Endodermal cell (in vitro differentiated cells): ENCODE data around the gene MACROD2. TPM values are rescaled to one million over a fixed set of nuclear protein-coding genes. Genes with fewer than 3 reads are reported as not detected.

Experiments
- DNase-seq: peaks from one replicate; pipeline ENCODE4 v3.0.0-alpha.2; 2017
- H3K27ac ChIP-seq: 2 replicates; pipeline ENCODE4 v1.5.1; 2013; ENCODE audit warnings: mild to moderate bottlenecking, low read depth, low read length, moderate library complexity
- H3K27me3 ChIP-seq: 2 replicates; pipeline ENCODE4 v1.6.1; 2013; ENCODE audit warnings: mild to moderate bottlenecking, low read length, moderate library complexity; ENCODE audit not compliant: insufficient read depth, control insufficient read depth, poor library complexity, severe bottlenecking
- H3K36me3 ChIP-seq: 2 replicates; pipeline ENCODE4 v1.7.0; 2013; ENCODE audit warnings: mild to moderate bottlenecking, low read length, moderate library complexity; ENCODE audit not compliant: control insufficient read depth, insufficient read depth
- H3K4me1 ChIP-seq: one replicate; pipeline ENCODE4 v1.7.0; 2013; ENCODE audit warnings: low read length; ENCODE audit not compliant: control insufficient read depth, insufficient read depth
- H3K4me3 ChIP-seq: 2 replicates; pipeline ENCODE4 v1.5.1; 2013; ENCODE audit warnings: mild to moderate bottlenecking, low read length, moderate library complexity
- H3K9ac ChIP-seq: 2 replicates; pipeline ENCODE4 v1.6.1; 2013; ENCODE audit warnings: mild to moderate bottlenecking, low read length, moderate library complexity; ENCODE audit not compliant: poor library complexity, severe bottlenecking; ENCODE audit errors: extremely low read depth
- H3K9me3 ChIP-seq: 2 replicates; pipeline ENCODE4 v1.6.1; 2013; ENCODE audit warnings: mild to moderate bottlenecking, low read length, moderate library complexity; ENCODE audit not compliant: control insufficient read depth
- H3K27ac Mint-ChIP-seq: 2 replicates; pipeline ENCODE4 v1.8.0; 2020; ENCODE audit warnings: mixed read lengths
- H3K27me3 Mint-ChIP-seq: 2 replicates; pipeline ENCODE4 v1.8.0; 2021; ENCODE audit warnings: mild to moderate bottlenecking, mixed read lengths; ENCODE audit not compliant: insufficient read depth
- H3K36me3 Mint-ChIP-seq: 2 replicates; pipeline ENCODE4 v1.8.0; 2020; ENCODE audit warnings: low read depth, mixed read lengths
- H3K4me1 Mint-ChIP-seq: 2 replicates; pipeline ENCODE4 v1.8.0; 2020; ENCODE audit warnings: mixed read lengths
- H3K4me3 Mint-ChIP-seq: 2 replicates; pipeline ENCODE4 v1.8.0; 2020; ENCODE audit warnings: mild to moderate bottlenecking, moderate library complexity, mixed read lengths
- H3K9me3 Mint-ChIP-seq: 2 replicates; pipeline ENCODE4 v1.8.0; 2020; ENCODE audit warnings: mild to moderate bottlenecking, mixed read lengths
- CTCF ChIP-seq: fragments of 200-600 bp; sonication (generic); conservative IDR thresholded peaks from 2 replicates; pipeline ENCODE4 v1.5.0; 2021; ENCODE audit warnings: antibody characterized with exemption, mild to moderate bottlenecking
- WGBS, 2 experiments: methylation state at CpG; one replicate each; pipeline versions ENCODE4 v1.1.5 to v1.1.7; 2013; ENCODE audit warnings: missing lambda C conversion rate in 2 of 2, mixed read lengths in 1 of 2; ENCODE audit not compliant: insufficient coverage in 1 of 2, insufficient read length in 1 of 2; 5-methylcytosine and 5-hydroxymethylcytosine counted together
- total RNA-seq, 2 donors: library from RNA; stranded (reverse); fragmentation: NEBNext Ultra II Directional in 1 of 2; extraction: Animal tissue kit (Norgen Biotek cat#: 25700) in 1 of 2; gene quantifications; 2 replicates in 1 of 2; 3 replicates in 1 of 2; pipeline ENCODE4 v1.2.1, GENCODE V29; 2021

The MACROD2 gene
- total RNA-seq, 2 donors from 2014 or later = 2.3 to 4.8 TPM

GRCh38 chr20:14344746-14345145 lies 349.4 kb downstream of the MACROD2 start:
- Mint-ChIP-seq H3K27me3 (no peaks in the 10 kb centered on the region), H3K4me1 (peaks cover 40% of the 10 kb centered on the region), H3K27ac (peak overlapping the region; percentile 76), H3K4me3 (no peak overlapping the region), H3K9me3 (peaks cover 3% of the 10 kb centered on the region), H3K36me3 (peaks cover 2% of the 10 kb centered on the region)
- WGBS, 2 experiments = 0 to 41% methylated on average over 1 of the region's 1 CpG
- H3K27ac ChIP-seq = no peak overlapping the region
- no peaks in the 10 kb centered on the region for H3K27me3 ChIP-seq
- peaks cover 6% of the 10 kb centered on the region for H3K4me1 ChIP-seq
- H3K36me3 ChIP-seq = no peaks in the 10 kb centered on the region
- H3K9ac ChIP-seq = peak overlapping the region; percentile 58
- no peak for DNase-seq
- no peak overlapping the region for H3K4me3 ChIP-seq
- TF ChIP-seq CTCF = no peak
- H3K9me3 ChIP-seq = no peaks in the 10 kb centered on the region

GRCh38 chr20:14355791-14356190 lies 360.5 kb downstream of the MACROD2 start:
- Histone ChIP-seq H3K9ac (no peak overlapping the region), H3K27me3 (no peaks in the 10 kb centered on the region), H3K36me3 (no peaks in the 10 kb centered on the region), H3K9me3 (no peaks in the 10 kb centered on the region), H3K4me3 (no peak overlapping the region), H3K27ac (no peak overlapping the region), H3K4me1 (no peaks in the 10 kb centered on the region)
- H3K36me3 Mint-ChIP-seq = no peaks in the 10 kb centered on the region
- H3K4me3 Mint-ChIP-seq = no peak overlapping the region
- peak overlapping the region; percentile 35 for H3K27ac Mint-ChIP-seq
- DNase-seq = no peak
- H3K27me3 Mint-ChIP-seq = no peaks in the 10 kb centered on the region
- H3K9me3 Mint-ChIP-seq = no peaks in the 10 kb centered on the region
- no peak for TF ChIP-seq CTCF
- H3K4me1 Mint-ChIP-seq = peaks cover 5% of the 10 kb centered on the region
- WGBS, 2 experiments = 40 to 63% methylated on average over 1 of the region's 1 CpG

- Histone ChIP-seq H3K27ac (no peak overlapping the region), H3K4me3 (no peak overlapping the region), H3K36me3 (no peaks in the 10 kb centered on the region), H3K27me3 (no peaks in the 10 kb centered on the region), H3K9me3 (peaks cover 13% of the 10 kb centered on the region), H3K4me1 (no peaks in the 10 kb centered on the region), H3K9ac (no peak overlapping the region)
- Mint-ChIP-seq H3K27ac (no peak overlapping the region), H3K4me1 (peaks cover 10% of the 10 kb centered on the region), H3K36me3 (peaks cover 2% of the 10 kb centered on the region), H3K9me3 (peaks cover 15% of the 10 kb centered on the region), H3K27me3 (no peaks in the 10 kb centered on the region), H3K4me3 (no peak overlapping the region)
- no peak for TF ChIP-seq CTCF
- DNase-seq = no peak
Measured at GRCh38 chr20:14360416-14360815, 365.1 kb downstream of the MACROD2 start.
